Measurements from ENCODE around the gene TMEM168.

DNA sequence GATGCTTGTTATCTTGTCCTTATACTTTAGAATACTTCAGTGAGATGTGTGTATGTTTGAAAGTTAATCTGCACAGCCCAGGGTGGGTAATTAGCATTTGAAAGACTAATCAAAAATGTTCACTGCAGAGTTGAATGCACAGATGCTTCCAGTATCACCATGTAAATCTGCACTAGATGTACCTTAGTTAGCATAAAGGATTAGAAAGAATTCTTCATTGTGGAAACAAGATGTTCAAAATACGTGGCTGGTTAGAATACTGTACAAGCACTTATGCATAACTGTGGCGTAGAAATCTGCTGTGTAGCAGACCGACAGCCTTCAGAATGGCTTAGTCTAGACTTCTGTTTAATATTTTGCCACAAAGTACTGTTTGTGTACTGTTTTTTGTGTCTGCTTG, 2.2 kb upstream of the TMEM168 start:
- TF ChIP-seq ZNF565 (CRISPR knock-in tag; conservative IDR thresholded peaks at IDR 0.05; ENCODE audit: low read depth) (no peak), RARB (CRISPR knock-in tag; IDR thresholded peaks at IDR 0.05) (no peak)
